Raji (cell line): Measurements from ENCODE around the gene SPAG6.

Experiments used
- POLR2A ChIP-seq: IDR thresholded peaks from 2 replicates; pipeline ENCODE4 v1.6.1; 2011; ENCODE audit warnings: low read depth, low read length, control low read depth; ENCODE audit not compliant: insufficient read depth

SPAG6 gene

DNA sequence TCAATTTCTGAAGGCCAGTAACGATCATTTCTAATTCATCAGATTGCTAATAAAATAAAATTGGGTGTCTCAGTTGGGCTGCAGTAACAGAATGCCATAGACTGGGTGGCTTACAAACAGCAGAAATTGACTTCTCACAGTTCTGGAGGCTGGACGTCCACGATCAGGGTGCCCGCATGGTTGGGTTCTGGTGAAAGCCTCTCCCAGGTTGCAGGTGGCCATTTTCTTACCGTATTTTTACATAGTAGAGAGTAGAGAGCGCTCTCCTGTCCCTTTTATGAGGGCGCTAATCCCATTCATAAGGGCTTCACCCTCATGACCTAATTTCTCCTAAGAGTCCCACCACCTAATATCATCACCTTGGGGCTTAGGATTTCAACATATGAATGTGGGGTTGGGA, 106.0 kb downstream of the SPAG6 start:
- no peak for TF ChIP-seq POLR2A

DNA sequence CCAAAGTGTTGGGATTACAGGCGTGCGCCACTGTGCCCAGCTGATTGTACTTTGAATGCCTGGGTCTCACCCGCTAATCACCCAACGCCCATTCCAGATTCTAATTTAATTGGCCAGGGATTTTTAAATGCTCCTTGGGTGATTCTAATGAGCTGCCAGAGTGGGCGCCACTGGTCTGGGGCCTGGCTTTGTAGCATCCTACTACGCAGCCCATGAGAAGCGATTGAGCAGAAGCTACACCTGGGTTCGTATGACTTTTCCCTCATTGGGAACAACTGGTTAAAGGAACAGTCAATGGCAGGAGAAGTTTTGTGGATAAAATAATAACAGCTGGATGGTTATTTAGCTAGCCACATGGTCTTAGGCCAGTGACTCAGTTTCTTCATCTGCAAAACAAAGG, 108.0 kb downstream of the SPAG6 start:
- no peak for TF ChIP-seq POLR2A

DNA sequence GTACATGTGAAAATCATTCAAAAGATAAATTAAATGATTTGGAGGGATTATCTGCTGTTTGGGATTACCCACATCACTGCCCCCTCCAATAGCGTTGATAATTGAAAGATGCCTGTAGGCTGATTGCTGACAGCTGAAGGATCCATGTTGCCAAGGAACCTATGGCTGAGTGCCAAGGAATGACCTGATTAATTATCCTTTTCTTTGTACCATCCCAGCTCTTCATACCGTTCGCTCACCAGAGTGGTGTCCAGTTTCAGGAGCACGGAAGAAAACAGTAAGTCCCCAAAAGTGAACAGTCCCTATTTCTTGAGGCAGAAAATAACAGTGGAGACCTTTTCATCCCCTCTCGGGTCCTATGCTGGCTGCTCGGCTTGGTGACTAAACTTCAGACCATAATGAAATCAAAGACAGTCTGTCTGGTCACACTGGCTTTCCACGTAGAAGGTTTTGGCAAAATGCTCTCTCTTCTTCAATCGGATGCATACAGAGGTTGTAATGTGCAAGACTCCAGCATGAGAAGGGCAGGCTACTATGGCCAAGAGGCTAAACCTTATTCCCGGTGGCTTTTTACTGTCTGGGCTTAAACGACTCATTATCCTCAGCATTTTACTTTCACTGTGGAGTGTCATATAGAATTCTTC, 108.8 kb downstream of the SPAG6 start:
- no peak for TF ChIP-seq POLR2A

DNA sequence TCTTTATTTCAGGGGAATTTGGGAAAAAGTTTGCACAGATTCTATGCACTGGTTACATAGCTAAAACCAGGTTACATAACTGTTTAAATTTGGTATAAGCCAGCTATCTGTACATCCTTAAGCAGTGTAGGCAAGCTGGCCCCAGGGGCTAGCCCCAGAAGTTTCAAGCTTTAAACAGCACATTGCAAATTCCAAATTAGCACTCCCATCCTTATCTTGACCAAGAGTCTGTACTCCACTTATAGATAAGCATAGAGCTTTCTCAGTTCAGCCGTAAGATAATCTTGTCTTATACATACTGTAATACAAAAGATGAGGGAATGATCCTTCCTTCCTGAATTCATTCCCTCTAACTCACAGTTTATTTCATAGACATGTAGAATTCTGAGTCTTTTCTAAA, 109.3 kb downstream of the SPAG6 start:
- TF ChIP-seq POLR2A, result no peak

DNA sequence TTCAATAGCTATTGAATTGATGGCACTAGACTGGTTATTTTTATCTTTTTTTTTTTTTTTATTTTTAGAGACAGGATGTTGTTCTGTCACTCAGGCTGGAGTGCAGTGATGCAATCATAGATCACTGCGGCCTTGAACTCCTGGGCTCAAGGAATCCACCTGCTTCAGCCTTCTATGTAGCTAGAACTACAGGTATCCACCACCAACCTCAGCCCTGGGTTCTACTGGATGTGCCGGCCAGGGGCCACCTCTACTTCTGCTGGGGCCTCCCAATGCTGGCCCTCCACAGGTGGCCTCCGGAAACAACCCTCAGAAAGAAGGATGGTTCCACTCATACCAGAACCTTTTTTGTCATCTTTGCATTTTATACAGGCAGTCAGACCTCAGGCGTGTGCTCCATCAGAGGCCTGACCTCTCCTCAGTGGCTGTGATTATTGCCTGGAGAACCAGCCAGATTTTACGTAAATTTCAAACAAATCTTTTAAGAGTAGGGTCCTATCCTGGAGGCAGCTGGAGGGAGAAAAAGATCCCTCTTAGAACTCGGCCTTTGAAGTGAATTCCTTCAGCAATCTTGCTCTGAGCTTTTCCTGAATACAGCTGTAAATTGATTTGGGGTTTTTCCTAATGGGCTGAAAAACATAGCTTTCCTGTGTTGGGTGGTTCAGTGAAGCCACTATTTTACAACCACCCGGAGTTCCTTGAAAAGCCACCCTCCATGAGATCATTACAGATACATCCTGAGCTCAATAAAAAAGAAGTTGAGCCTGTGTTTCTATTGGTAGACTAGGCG, 110.0 kb downstream of the SPAG6 start:
- TF ChIP-seq POLR2A, result no peak

DNA sequence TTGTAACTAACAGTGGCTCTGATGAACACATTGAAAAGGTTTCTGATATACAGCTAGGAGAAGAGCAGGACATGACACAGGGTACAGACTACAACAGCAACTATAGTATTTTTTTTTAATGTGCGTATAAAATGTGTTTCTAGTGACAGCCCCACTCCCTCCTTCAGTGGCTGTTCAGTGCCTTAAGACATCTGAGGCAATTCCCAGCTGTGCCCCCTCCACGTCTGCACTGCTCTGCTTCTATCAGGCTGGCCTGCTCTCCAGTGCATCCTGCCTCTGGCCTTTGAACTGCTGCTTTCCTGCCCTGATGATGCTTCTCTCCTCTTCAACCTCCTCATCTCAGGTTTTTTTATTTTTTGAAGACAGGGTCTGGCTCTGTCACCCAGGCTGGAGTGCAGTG, 111.2 kb downstream of the SPAG6 start:
- no peak for TF ChIP-seq POLR2A

DNA sequence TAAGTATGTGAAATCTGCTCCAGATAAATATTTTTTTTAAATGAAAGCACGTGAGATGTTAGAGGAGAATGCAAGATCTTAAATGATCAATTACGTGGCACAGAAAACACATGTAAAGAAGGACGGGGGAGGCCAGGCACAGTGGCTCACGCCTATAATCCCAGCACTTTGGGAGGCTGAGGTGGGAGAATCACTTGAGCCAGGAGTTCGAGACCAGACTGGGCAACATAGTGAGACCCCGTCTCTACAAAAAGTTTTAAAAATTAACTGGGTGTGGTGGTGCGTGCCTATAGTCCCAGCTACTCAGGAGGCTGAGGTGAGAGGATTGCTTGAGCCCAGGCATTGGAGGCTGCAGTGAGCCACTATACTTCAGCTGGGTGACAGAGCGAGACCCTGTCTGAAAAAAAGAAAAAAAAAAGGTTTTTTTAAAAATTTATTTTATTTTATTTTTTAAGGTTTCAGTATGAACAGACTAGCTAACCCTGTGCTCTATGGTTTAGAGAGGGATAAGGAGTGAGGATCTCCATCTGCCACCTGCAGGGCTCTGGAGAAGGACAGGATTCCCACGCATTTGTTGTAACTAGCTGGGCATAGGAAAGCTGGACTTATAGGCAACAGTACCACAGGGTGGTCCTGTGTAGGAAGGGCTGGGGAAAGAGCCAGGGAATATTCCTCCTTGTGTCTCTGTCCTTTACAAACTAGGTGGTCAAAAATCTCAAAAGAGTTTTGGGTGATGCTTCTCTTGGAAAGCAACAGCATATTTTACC, 113.2 kb downstream of the SPAG6 start:
- TF ChIP-seq POLR2A, result no peak

DNA sequence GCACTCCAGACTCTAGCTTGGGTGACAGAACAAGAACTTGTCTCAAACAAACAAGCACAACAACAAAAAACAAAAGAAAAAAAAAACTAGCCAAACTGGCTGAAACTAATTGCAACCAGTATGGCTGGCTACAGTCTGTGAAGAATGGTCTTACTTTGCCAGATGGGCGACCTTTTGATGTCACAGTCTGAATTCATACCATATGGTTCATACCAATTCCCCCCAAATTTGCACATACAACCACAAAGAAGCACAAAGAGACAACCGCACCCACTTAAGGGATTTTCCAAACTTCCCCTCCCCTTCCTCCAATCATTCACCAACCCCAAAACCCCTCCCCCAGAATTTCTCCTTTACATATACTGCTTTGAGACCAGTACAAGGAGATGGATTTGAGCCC, 114.2 kb downstream of the SPAG6 start:
- no peak for TF ChIP-seq POLR2A

DNA sequence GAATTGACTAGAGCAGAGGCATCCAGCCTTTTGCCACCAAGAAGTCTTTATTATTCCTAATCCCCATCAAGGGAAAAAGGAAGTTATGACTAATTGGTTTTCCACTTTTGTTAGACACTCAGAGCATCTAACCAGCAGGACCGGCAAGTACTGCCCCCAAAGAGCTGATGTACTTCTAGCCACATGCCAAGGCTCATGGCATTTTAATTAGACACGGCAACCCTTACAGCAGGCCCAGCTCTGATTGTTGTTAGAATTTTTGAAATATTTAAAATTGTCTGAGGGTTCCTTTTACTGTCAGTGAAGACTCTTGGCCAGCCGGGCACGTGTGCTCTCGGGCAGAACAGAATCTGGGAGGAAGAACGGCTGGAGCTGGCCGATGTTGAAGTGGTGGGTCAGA, 114.8 kb downstream of the SPAG6 start:
- TF ChIP-seq POLR2A, result no peak

DNA sequence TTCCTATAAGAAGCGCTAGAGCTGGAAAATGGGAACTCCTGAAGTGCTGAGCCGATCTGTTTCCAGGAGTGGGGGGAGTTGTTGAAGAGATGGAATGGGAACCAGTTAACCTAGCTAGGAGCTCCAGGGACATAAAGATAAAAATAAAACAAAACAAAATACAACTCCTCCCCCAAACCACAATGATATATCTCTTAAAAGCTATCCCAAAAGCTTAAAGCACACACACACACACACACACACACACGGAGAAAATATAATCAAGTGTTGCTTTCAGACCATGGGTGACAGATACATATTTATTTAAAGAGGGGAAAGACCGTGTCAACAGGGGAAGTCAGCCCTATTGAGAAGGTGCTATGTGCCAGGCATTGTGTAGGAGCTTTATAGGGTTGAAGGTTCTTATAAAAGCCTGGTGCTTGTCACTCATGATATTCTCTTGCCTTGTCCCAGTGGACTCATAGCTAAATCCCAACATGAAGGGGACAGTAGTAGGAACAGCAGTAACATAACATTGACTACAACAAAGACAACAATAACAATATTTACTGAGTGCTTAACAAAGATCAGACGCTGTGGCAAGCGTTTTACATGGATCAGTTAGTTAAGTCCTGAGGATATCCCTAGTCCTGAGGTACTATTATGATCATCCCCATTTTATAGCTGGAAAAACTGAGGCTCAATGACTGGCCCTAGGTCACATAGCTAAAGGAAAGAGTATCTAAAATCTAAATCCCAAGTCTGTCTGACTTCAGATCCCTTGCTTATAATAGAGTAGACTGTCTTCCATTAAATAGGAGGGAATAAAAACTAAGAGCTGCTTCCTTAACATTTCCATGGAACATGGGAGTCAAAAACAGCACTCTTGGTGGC, 115.5 kb downstream of the SPAG6 start:
- no peak for TF ChIP-seq POLR2A

DNA sequence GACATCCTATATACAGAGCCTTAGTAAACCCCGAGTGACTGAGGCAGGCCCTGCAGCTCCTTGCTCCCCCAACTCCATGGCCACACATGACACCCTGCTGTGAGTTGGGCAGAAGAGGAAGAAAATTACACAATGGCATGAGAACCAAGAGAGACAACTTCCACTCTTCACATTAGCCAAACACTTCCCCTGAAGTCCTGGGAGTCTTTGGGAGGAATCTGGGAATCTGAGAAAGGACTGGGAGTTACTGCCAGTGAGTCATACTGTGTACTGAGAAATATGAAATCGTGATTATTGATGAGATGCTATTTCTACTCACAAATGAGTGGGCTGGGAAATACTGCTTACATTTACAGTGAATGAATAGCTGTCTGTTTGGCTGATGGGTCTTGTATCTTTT, 116.6 kb downstream of the SPAG6 start:
- no peak for TF ChIP-seq POLR2A

DNA sequence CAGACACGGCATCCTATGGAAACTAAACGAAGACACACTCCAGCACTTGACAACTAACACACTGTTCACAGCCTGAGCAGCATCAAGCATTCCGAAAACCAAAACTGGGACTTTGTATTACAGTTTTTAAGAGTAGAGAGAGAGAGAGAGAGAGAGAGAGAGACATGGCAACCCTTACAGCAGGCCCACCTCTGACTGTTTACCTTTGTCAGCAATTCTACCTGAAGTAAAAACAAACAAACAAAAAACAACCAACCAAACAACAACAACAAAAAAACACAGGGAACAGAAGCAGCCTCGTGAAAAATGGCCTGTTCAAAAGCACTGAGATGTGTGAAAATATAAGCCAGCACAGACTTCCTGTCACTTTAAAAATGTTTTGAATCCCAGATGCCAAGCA, 118.0 kb downstream of the SPAG6 start:
- TF ChIP-seq POLR2A, result no peak

DNA sequence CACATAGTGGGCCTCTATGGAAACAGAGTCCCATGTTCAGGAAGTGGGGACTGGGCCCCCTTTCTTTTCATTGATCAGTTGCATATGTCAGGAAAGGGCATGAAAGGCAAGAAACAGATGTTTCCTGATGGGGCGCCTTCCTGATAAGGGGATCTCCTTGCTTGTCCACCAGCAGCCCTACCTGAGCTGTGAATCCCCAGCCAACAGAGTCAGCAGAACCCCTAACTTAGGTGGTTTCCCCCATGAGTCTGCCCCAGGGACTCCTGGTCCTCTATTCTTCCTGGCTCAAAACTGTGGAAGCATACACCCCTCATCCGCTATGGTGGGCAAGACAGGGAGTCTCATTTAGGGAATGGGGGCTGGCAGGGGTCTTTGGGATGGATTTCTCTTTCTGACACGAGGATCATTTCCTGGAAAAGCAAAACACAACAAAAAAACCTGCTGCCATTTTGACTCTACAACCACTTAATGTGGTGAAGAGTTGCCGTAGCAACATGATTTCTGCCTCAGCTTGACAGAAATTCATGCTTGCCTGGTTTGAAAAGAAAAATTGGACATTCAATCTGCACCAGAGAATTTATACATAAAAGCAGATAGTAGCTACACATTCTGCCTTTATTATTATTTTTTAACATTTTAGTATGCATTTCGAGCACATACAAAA, 119.8 kb downstream of the SPAG6 start:
- no peak for TF ChIP-seq POLR2A

DNA sequence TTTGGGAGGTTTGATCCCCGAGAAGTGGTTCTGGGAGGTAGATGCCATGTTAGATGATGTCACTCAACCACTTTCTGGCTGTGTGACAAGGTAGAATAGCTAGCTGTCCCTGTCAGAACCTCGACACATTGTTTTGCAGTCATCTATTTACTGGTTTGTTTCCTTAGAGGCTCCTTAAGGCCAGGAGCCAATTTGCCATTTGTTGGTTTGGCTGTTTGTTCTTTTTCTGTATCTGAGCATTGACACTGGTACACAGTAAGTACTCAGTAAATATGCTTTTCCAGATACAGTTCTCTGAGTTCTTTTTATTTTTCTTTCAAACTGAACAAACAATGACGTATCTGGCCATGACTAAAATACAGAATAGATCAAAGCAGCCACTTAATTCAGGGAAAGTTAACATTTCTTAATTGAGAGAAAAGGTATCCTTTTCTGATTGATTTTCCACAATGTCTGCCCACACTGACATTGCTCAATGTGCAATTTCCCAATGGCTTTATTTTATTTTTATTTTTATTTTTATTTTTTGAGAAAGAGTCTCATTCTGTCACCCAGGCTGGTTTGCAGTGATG, 121.6 kb downstream of the SPAG6 start:
- no peak for TF ChIP-seq POLR2A
